GM12872 (cell line): ENCODE data around the gene FAM120B.

Experiments used
- TF ChIP-seq, protein P1 (sequence below): IDR thresholded peaks from 3 replicates; pipeline ENCODE4 v1.5.1; 2011; ENCODE audit warnings: low read depth, mild to moderate bottlenecking, low read length, moderate library complexity; ENCODE audit not compliant: insufficient read depth

Gene FAM120B

DNA sequence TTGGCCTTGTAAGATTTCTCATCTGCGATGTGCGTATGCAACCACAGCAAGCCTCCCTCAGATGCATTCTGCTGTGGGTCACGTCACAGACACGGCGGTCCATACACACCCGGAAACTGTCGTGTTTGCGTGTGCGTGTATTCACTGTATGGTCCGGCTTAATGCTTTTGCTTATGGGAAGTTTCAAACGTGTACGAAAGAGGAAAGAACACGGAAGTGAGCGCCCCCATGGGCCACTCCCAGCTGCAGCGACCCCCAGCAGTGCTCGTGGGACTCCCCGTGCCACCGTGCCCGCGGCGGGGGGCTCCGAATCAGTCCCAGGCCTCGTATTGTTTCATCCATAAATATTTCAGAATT, 25.9 kb upstream of the FAM120B start:
- TF ChIP-seq, protein P1, sequence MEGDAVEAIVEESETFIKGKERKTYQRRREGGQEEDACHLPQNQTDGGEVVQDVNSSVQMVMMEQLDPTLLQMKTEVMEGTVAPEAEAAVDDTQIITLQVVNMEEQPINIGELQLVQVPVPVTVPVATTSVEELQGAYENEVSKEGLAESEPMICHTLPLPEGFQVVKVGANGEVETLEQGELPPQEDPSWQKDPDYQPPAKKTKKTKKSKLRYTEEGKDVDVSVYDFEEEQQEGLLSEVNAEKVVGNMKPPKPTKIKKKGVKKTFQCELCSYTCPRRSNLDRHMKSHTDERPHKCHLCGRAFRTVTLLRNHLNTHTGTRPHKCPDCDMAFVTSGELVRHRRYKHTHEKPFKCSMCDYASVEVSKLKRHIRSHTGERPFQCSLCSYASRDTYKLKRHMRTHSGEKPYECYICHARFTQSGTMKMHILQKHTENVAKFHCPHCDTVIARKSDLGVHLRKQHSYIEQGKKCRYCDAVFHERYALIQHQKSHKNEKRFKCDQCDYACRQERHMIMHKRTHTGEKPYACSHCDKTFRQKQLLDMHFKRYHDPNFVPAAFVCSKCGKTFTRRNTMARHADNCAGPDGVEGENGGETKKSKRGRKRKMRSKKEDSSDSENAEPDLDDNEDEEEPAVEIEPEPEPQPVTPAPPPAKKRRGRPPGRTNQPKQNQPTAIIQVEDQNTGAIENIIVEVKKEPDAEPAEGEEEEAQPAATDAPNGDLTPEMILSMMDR: no peak

DNA sequence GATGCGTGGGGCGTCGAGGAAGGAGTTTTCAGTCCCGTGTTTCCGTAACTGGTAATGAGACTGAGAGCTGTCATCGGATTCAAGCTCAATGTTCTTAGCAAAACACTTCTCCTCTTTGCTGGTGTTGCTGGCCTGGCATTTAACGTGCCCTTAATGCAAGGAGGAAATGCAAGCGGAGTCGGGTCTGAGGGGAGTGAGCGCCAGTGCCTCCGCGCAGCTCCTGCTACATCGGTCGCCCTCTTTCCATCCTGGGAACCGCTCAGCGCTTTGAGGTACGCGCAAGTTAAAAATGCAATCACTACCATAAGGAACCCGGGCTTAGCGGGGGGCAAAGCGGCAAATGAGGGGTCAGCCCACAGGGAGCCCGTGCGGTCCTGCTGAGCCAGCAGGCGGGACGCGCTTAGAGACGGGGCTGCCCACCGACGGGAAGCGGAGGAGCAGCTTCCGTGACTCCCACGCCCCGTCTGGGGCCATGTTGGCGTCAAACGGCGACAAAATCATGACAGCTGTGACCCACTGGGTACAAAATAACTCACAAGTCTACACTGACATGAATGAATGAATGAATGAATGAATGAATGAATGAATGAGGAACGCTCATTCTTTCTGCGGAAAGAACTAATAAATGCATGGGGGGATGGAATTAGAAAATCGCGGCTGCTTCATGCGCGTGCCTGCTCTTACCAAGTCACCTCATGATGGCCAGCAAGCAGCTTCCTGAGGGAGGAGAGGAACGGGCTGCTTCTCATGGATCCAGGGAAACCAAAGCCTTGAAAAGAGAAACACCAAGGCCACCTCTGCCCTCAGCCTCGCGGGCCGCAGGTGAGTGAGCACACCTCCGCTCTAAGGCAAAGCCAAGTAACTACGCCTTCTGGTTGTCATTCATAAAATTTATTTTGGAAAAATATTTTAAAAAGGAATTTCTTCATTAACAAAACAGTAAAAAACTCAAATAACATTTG, 24.9 kb upstream of the FAM120B start:
- TF ChIP-seq, protein P1: no peak

DNA sequence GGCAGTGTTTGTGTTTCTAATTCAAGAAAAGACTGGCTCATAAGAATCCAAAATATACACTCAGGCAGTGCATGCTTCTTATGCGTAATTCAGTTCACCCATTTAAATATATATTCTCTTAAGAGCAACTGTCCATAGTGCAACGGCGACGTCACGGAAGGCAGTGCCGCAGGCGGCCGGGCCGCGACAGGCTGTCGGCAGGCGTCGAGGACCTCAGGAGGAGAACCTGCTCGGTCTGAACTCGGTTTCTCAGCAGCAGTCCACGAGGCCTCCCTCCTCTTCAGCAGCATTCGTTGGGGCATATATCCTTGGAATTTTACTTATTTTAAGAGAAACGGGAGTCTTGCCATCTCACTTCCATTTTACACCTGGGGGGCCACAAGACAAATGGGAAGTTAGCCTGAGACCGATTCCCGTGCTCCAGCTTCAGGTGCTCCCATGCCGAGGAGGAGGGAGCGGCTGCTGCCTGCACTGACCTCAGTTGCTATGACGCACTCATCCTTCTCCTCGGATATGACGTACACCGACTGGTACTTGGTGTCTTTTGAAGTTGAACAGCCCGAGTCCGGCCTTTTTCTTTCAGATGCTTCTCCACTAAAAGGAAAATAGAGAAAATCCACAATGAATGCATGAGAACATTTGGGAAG, 23.9 kb upstream of the FAM120B start:
- TF ChIP-seq, protein P1: no peak

- TF ChIP-seq, protein P1: no peak
These were observed 23.1 kb upstream of the FAM120B start for GRCh38 chr6:170283212-170284081.

DNA sequence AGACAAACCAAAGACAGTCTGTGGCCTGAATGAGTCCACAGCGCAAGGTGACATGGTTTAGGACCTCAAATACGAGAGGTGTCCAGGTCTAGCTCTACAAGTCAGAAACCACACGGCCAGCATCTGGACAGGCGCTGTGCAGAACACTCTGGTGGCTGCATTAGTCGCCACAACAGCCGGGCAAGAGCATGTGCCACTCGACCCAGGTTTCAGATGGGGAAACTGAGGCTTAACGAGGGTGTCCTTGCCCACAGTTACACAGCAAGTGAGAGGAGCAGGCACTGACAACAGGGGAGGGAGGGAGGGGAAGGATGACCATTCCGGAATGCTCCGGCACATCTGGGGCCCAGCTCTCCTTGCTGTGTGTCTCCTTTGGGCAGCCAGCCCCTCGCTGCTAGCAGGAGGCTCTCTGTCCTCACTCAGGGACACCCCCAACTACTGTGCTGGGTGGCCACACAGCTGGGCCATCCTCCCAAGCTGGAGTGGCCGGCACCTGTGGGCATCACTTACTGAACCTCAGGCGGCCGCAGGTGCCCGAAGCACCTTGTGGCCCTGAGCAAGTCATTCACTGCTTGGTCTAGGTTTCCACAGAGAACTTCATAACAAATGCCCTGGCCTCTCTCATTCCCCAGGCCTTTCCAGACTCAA, 22.3 kb upstream of the FAM120B start:
- TF ChIP-seq, protein P1: no peak

GRCh38 chr6:170284866-170285469, 21.6 kb upstream of the FAM120B start:
- TF ChIP-seq, protein P1: no peak
